WTC11 (cell line): ENCODE data around the gene BLMH. TPM values are rescaled to one million over a fixed set of nuclear protein-coding genes. Genes with fewer than 3 reads are reported as not detected.

ENCODE experiments used
- AR ChIP-seq: fragments of 250-450 bp; sonication (Bioruptor Pico); IDR thresholded peaks from 2 replicates; pipeline ENCODE4 v1.9.0; 2021; ENCODE audit warnings: mild to moderate bottlenecking
- CDX4 ChIP-seq: fragments of 250-450 bp; sonication (Bioruptor Pico); IDR thresholded peaks from 2 replicates; pipeline ENCODE4 v1.9.0; 2021; ENCODE audit warnings: moderate library complexity, mild to moderate bottlenecking, inconsistent platforms, borderline replicate concordance
- CREM ChIP-seq: sonication (generic); formaldehyde crosslinking; IDR thresholded peaks from 2 replicates; pipeline ENCODE4 v1.8.1; 2022; ENCODE audit warnings: mild to moderate bottlenecking, missing genetic modification reagents, moderate library complexity
- E2F1 ChIP-seq: sonication (generic); formaldehyde crosslinking; IDR thresholded peaks from 2 replicates; pipeline ENCODE4 v1.8.0; 2022; ENCODE audit warnings: mild to moderate bottlenecking, missing genetic modification reagents
- KAT7 ChIP-seq: sonication (generic); formaldehyde crosslinking; IDR thresholded peaks from 2 replicates; pipeline ENCODE4 v1.8.1; 2023; ENCODE audit warnings: missing genetic modification reagents, mild to moderate bottlenecking, borderline replicate concordance
- MXD4 ChIP-seq: fragments of 250-450 bp; sonication (Bioruptor Pico); IDR thresholded peaks from 2 replicates; pipeline ENCODE4 v1.8.0; 2021; ENCODE audit warnings: mild to moderate bottlenecking, moderate library complexity, borderline replicate concordance
- MYBL2 ChIP-seq: sonication (generic); formaldehyde crosslinking; IDR thresholded peaks from 2 replicates; pipeline ENCODE4 v1.8.1; 2023; ENCODE audit warnings: mild to moderate bottlenecking, moderate library complexity, missing genetic modification reagents
- NR2C2 ChIP-seq: sonication (generic); formaldehyde crosslinking; IDR thresholded peaks from 2 replicates; pipeline ENCODE4 v1.8.0; 2022; ENCODE audit warnings: mild to moderate bottlenecking, missing genetic modification reagents
- OVOL2 ChIP-seq: fragments of 250-450 bp; sonication (Bioruptor Pico); IDR thresholded peaks from 2 replicates; pipeline ENCODE4 v1.9.0; 2021; ENCODE audit warnings: mild to moderate bottlenecking, borderline replicate concordance
- PREB ChIP-seq: sonication (generic); formaldehyde crosslinking; IDR thresholded peaks from 2 replicates; pipeline ENCODE4 v1.8.1; 2022; ENCODE audit warnings: mild to moderate bottlenecking, missing genetic modification reagents, moderate library complexity, borderline replicate concordance
- PRRX2 ChIP-seq: fragments of 250-450 bp; sonication (Bioruptor Pico); IDR thresholded peaks from 2 replicates; pipeline ENCODE4 v1.8.0; 2021; ENCODE audit warnings: mild to moderate bottlenecking
- TEAD1 ChIP-seq: sonication (generic); formaldehyde crosslinking; IDR thresholded peaks from 2 replicates; pipeline ENCODE4 v1.8.0; 2022; ENCODE audit warnings: mild to moderate bottlenecking, missing genetic modification reagents
- TEAD4 ChIP-seq: sonication (generic); formaldehyde crosslinking; IDR thresholded peaks from 2 replicates; pipeline ENCODE4 v1.8.0; 2022; ENCODE audit warnings: mild to moderate bottlenecking, missing genetic modification reagents
- ZBTB21 ChIP-seq: sonication (generic); formaldehyde crosslinking; IDR thresholded peaks from 2 replicates; pipeline ENCODE4 v1.8.1; 2023; ENCODE audit warnings: mild to moderate bottlenecking, missing genetic modification reagents, borderline replicate concordance
- ZNF138 ChIP-seq: sonication (generic); formaldehyde crosslinking; conservative IDR thresholded peaks from 2 replicates; pipeline ENCODE4 v1.8.1; 2022; ENCODE audit warnings: mild to moderate bottlenecking, moderate library complexity, missing genetic modification reagents
- ZNF232 ChIP-seq: sonication (generic); formaldehyde crosslinking; IDR thresholded peaks from 2 replicates; pipeline ENCODE4 v1.8.0; 2022; ENCODE audit warnings: mild to moderate bottlenecking, missing genetic modification reagents
- ZNF281 ChIP-seq: sonication (generic); formaldehyde crosslinking; IDR thresholded peaks from 2 replicates; pipeline ENCODE4 v1.8.0; 2023; ENCODE audit warnings: mild to moderate bottlenecking, missing genetic modification reagents
- ZNF396 ChIP-seq: fragments of 250-450 bp; sonication (Bioruptor Pico); IDR thresholded peaks from 2 replicates; pipeline ENCODE4 v1.8.0; 2021; ENCODE audit warnings: mild to moderate bottlenecking, moderate library complexity, borderline replicate concordance
- ZNF425 ChIP-seq: fragments of 250-450 bp; sonication (Bioruptor Pico); conservative IDR thresholded peaks from 2 replicates; pipeline ENCODE4 v1.9.0; 2021; ENCODE audit warnings: mild to moderate bottlenecking
- total RNA-seq: library from RNA; stranded (reverse); gene quantifications from 3 replicates; pipeline ENCODE4 v1.2.3, GENCODE V29; 2021
- TF ChIP-seq, protein P1 (sequence below): sonication (generic); formaldehyde crosslinking; IDR thresholded peaks from 2 replicates; pipeline ENCODE4 v1.8.1; 2023; ENCODE audit warnings: mild to moderate bottlenecking, missing genetic modification reagents, moderate library complexity
- TF ChIP-seq, protein P2 (sequence below): sonication (generic); formaldehyde crosslinking; IDR thresholded peaks from 2 replicates; pipeline ENCODE4 v1.8.0; 2022; ENCODE audit warnings: missing genetic modification reagents

Gene BLMH
- total RNA-seq, 1 experiment from 2014 or later, result 63.9 TPM

- TF ChIP-seq ZBTB21 (CRISPR knock-in tag) (no peak), PRRX2 (CRISPR knock-in tag) (no peak), PREB (CRISPR knock-in tag) (no peak), ZNF138 (no peak), TEAD1 (no peak), KAT7 (CRISPR knock-in tag) (peak; percentile 70; the same call in 1 of the 2 replicates), MXD4 (no peak), CDX4 (CRISPR knock-in tag) (no peak), ZNF232 (CRISPR knock-in tag) (no peak), CREM (CRISPR knock-in tag) (0 out of 2 replicates have a peak, but pooled peaks have one; percentile 43), TEAD4 (CRISPR knock-in tag) (no peak), ZNF425 (CRISPR knock-in tag) (no peak), MYBL2 (CRISPR knock-in tag) (no peak), ZNF281 (CRISPR knock-in tag) (no peak), E2F1 (CRISPR knock-in tag) (0 out of 2 replicates have a peak, but pooled peaks have one; percentile 22), NR2C2 (CRISPR knock-in tag) (0 out of 2 replicates have a peak, but pooled peaks have one; percentile 27), OVOL2 (CRISPR knock-in tag) (no peak), AR (CRISPR knock-in tag) (no peak), ZNF396 (CRISPR knock-in tag) (no peak)
- TF ChIP-seq, protein P1, sequence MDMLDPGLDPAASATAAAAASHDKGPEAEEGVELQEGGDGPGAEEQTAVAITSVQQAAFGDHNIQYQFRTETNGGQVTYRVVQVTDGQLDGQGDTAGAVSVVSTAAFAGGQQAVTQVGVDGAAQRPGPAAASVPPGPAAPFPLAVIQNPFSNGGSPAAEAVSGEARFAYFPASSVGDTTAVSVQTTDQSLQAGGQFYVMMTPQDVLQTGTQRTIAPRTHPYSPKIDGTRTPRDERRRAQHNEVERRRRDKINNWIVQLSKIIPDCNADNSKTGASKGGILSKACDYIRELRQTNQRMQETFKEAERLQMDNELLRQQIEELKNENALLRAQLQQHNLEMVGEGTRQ (CRISPR knock-in tag), result peak; percentile 28; the same call in 1 of the 2 replicates
- TF ChIP-seq, protein P2, sequence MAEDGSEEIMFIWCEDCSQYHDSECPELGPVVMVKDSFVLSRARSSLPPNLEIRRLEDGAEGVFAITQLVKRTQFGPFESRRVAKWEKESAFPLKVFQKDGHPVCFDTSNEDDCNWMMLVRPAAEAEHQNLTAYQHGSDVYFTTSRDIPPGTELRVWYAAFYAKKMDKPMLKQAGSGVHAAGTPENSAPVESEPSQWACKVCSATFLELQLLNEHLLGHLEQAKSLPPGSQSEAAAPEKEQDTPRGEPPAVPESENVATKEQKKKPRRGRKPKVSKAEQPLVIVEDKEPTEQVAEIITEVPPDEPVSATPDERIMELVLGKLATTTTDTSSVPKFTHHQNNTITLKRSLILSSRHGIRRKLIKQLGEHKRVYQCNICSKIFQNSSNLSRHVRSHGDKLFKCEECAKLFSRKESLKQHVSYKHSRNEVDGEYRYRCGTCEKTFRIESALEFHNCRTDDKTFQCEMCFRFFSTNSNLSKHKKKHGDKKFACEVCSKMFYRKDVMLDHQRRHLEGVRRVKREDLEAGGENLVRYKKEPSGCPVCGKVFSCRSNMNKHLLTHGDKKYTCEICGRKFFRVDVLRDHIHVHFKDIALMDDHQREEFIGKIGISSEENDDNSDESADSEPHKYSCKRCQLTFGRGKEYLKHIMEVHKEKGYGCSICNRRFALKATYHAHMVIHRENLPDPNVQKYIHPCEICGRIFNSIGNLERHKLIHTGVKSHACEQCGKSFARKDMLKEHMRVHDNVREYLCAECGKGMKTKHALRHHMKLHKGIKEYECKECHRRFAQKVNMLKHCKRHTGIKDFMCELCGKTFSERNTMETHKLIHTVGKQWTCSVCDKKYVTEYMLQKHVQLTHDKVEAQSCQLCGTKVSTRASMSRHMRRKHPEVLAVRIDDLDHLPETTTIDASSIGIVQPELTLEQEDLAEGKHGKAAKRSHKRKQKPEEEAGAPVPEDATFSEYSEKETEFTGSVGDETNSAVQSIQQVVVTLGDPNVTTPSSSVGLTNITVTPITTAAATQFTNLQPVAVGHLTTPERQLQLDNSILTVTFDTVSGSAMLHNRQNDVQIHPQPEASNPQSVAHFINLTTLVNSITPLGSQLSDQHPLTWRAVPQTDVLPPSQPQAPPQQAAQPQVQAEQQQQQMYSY (CRISPR knock-in tag), result no peak
Measured at GRCh38 chr17:30291543-30292285, at the start of gene BLMH (continued).
